Neutrophil (primary cell): ENCODE measurements around the gene FAM222B.

ENCODE experiments used
- H3K27ac ChIP-seq: fragments of 200-600 bp; sonication (generic); 2 replicates; pipeline ENCODE4 v1.5.1; 2016; ENCODE audit warnings: mild to moderate bottlenecking, moderate library complexity
- H3K27me3 ChIP-seq: fragments of 200-600 bp; sonication (generic); 2 replicates; pipeline ENCODE4 v1.6.0; 2016; ENCODE audit warnings: mild to moderate bottlenecking
- H3K36me3 ChIP-seq: fragments of 200-600 bp; sonication (generic); 2 replicates; pipeline ENCODE4 v1.5.1; 2017
- H3K4me1 ChIP-seq, 2 experiments: fragments of 200-600 bp in 1 of 2; sonication (generic) in 1 of 2; 1 replicate in 1 of 2; 2 replicates in 1 of 2; pipeline versions ENCODE4 v1.5.1 to v1.6.1; 2013 to 2016; ENCODE audit warnings: low read depth in 1 of 2, low read length in 1 of 2, mild to moderate bottlenecking in 1 of 2, moderate library complexity in 1 of 2; ENCODE audit not compliant: control insufficient read depth in 1 of 2, insufficient read depth in 1 of 2
- H3K4me3 ChIP-seq, 2 experiments: fragments of 200-600 bp in 1 of 2; sonication (generic) in 1 of 2; 1 replicate in 1 of 2; 2 replicates in 1 of 2; pipeline ENCODE4 v1.5.1; 2013 to 2016; ENCODE audit warnings: low read depth in 1 of 2, low read length in 1 of 2, mild to moderate bottlenecking in 1 of 2, moderate library complexity in 1 of 2
- H3K9me3 ChIP-seq: fragments of 200-600 bp; sonication (generic); 2 replicates; pipeline ENCODE4 v1.5.1; 2016
- TF ChIP-seq, protein P1 (sequence below): fragments of 200-600 bp; sonication (generic); IDR thresholded peaks from 2 replicates; pipeline ENCODE4 v1.5.1; 2016; ENCODE audit warnings: antibody characterized with exemption

The FAM222B gene

DNA sequence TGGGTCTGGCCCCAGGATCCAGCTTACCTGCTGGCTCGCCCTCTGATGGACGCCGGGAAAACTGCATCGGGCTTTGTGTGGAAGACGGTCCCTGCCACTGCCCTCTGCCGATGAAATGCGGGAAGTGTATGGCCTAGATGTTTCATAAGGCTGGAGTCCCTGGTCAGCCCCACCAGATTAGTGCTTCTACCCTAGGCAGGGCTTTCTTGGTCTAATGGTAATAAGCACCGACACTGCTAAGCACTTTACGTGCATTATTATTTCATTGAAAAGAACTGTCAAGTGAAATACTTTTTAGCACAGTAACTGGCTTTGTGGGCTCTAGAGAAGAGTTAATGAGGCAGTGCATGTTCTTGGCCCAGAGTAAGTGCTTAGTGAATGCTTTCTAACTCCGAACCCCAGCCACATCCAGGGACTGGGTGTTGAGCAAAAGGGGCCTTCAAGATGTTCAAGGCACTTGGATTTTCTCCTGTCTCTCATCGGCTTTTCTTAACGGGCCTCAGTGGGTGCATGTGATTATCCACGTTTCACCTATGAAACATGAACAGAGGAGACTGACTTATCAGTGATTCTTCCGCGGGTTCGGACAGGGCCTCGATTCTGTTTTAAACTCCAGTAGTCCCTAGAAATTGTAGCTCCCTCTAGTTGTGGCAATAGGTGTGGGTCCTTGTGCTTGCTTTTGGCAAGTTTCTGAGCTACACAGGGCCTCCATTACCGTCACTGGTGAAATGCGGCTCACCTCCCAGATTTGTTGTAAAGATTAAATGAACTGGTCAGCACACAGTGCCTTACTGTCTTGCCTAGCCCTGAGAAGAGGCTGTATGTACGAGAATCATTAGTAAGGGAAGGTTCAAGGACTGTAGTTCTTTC lies 92.2 kb downstream of the FAM222B start:
- peaks cover 21% of the 10 kb centered on the region for H3K27me3 ChIP-seq

DNA sequence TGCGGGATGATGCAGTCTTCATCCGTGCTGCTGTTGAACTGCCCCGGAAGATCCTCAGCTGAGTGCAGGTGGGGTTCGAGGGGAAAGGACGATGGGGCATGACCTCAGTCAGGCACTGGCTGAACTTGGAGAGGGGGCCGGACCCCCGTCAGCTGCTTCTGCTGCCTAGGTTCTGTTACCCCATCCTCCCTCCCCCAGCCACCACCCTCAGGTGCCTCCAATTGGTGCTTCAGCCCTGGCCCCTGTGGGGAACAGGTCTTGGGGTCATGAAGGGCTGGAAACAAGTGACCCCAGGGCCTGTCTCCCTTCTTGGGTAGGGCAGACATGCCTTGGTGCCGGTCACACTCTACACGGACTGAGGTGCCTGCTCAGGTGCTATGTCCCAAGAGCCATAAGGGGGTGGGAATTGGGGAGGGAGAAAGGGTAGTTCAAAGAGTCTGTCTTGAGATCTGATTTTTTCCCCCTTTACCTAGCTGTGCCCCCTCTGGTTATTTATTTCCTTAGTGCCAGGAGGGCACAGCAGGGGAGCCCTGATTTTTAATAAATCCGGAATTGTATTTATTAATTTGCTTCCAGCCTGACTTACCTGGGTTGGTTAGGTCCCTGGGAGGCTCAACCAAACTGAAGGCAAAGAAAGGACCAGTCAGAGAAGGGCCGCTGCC lies 92.9 kb downstream of the FAM222B start:
- Histone ChIP-seq H3K27ac (no peak overlapping the region), H3K36me3 (no peaks in the 10 kb centered on the region), H3K9me3 (no peaks in the 10 kb centered on the region), H3K27me3 (peaks cover 29% of the 10 kb centered on the region), H3K4me3 (no peak overlapping the region), H3K4me1 (peaks cover 5 to 18% of the 10 kb centered on the region in 2 experiments)
- TF ChIP-seq, protein P1, sequence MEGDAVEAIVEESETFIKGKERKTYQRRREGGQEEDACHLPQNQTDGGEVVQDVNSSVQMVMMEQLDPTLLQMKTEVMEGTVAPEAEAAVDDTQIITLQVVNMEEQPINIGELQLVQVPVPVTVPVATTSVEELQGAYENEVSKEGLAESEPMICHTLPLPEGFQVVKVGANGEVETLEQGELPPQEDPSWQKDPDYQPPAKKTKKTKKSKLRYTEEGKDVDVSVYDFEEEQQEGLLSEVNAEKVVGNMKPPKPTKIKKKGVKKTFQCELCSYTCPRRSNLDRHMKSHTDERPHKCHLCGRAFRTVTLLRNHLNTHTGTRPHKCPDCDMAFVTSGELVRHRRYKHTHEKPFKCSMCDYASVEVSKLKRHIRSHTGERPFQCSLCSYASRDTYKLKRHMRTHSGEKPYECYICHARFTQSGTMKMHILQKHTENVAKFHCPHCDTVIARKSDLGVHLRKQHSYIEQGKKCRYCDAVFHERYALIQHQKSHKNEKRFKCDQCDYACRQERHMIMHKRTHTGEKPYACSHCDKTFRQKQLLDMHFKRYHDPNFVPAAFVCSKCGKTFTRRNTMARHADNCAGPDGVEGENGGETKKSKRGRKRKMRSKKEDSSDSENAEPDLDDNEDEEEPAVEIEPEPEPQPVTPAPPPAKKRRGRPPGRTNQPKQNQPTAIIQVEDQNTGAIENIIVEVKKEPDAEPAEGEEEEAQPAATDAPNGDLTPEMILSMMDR = no peak

More for the DNA sequence above, 92.2 kb downstream of the FAM222B start:
- H3K4me3 ChIP-seq = no peak overlapping the region
- H3K36me3 ChIP-seq = no peaks in the 10 kb centered on the region
- peaks cover 0 to 11% of the 10 kb centered on the region in 2 experiments for H3K4me1 ChIP-seq
- TF ChIP-seq, protein P1 = peak; percentile 100
- H3K9me3 ChIP-seq = no peaks in the 10 kb centered on the region
- H3K27ac ChIP-seq = no peak overlapping the region

DNA sequence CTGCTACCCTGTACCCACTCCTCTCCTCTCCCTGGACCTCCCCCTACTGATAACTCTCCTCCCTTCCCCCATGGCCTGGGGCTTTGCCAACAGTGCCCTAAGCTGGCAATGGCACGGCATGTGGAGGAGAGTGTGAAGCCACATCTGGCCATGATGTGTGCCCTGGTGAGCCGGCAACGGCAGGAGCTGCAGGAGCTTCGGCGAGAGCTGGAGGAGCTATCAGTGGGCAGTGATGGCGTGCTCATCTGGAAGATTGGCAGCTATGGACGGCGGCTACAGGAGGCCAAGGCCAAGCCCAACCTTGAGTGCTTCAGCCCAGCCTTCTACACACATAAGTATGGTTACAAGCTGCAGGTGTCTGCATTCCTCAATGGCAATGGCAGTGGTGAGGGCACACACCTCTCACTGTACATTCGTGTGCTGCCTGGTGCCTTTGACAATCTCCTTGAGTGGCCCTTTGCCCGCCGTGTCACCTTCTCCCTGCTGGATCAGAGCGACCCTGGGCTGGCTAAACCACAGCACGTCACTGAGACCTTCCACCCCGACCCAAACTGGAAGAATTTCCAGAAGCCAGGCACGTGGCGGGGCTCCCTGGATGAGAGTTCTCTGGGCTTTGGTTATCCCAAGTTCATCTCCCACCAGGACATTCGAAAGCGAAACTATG lies 93.6 kb downstream of the FAM222B start:
- TF ChIP-seq, protein P1 = no peak
- Histone ChIP-seq H3K36me3 (no peaks in the 10 kb centered on the region), H3K9me3 (no peaks in the 10 kb centered on the region), H3K27ac (no peak overlapping the region), H3K4me3 (no peak overlapping the region), H3K4me1 (peaks cover 10 to 25% of the 10 kb centered on the region in 2 experiments), H3K27me3 (peaks cover 36% of the 10 kb centered on the region)

DNA sequence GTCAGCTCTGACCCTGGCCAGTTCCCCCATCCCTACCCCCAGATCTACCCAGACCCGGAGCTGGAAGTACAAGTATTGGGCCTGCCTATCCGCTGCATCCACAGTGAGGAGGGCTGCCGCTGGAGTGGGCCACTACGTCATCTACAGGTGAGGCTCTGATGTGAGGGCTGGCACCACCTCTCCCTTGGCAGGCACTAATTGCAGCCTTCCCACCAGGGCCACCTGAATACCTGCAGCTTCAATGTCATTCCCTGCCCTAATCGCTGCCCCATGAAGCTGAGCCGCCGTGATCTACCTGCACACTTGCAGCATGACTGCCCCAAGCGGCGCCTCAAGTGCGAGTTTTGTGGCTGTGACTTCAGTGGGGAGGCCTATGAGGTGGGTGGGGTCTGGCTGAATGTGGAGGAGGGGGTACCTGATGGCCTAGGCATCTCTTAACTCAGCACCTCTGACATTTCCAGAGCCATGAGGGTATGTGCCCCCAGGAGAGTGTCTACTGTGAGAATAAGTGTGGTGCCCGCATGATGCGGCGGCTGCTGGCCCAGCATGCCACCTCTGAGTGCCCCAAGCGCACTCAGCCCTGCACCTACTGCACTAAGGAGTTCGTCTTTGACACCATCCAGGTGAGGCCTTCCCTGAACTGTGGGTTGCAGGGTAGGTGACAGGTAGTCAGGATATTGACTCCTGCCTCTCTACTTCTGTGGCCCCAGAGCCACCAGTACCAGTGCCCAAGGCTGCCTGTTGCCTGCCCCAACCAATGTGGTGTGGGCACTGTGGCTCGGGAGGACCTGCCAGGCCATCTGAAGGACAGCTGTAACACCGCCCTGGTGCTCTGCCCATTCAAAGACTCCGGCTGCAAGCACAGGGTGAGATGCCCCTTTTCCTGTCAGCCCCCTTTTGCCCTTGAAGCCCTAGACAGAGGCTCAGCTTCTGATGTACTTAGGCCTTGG lies 94.5 kb downstream of the FAM222B start:
- Histone ChIP-seq H3K27ac (no peak overlapping the region), H3K36me3 (no peaks in the 10 kb centered on the region), H3K9me3 (no peaks in the 10 kb centered on the region), H3K4me1 (peaks cover 15 to 32% of the 10 kb centered on the region in 2 experiments), H3K4me3 (no peak overlapping the region), H3K27me3 (peaks cover 41% of the 10 kb centered on the region)
- TF ChIP-seq, protein P1 = no peak
